A673 (cell line): Measurements from ENCODE around the gene HECTD4. TPM values are rescaled to one million over a fixed set of nuclear protein-coding genes. Genes with fewer than 3 reads are reported as not detected.

Experiments used
- BruUV-seq: library from RNA; stranded (reverse); fragments of 400-500 nt; replicated peaks from 2 replicates; lab custom pipeline; 2021; lab: Mats Ljungman, UMichigan
- CTCF ChIA-PET: fragments of 300-600 bp; sonication (Branson Sonifier 250); formaldehyde crosslinking; loops from one replicate; lab custom pipeline; 2022; ENCODE audit warnings: antibody characterized with exemption; lab: Charles Lee
- POLR2A ChIA-PET: fragments of 300-600 bp; sonication (Branson Sonifier 250); formaldehyde crosslinking; loops from one replicate; lab custom pipeline; 2022; ENCODE audit warnings: antibody characterized with exemption; ENCODE audit not compliant: low non-redundant PET; lab: Charles Lee
- DNase-seq: peaks from one replicate; pipeline ENCODE4 v3.0.0-alpha.2; 2015; ENCODE audit warnings: low spot score
- H3K27ac ChIP-seq: fragments of 200-600 bp; sonication (generic); 2 replicates; pipeline ENCODE4 v1.5.1; 2016; ENCODE audit warnings: mixed run types, low read depth, mild to moderate bottlenecking, mixed read lengths, antibody characterized with exemption, low read length; ENCODE audit not compliant: poor library complexity, severe bottlenecking
- H3K27me3 ChIP-seq: fragments of 200-600 bp; sonication (generic); replicated peaks from 2 replicates; pipeline ENCODE4 v1.6.1; 2017; ENCODE audit warnings: mixed run types, low read depth, mild to moderate bottlenecking, mixed read lengths, antibody characterized with exemption, low read length; ENCODE audit not compliant: insufficient read depth, poor library complexity
- H3K36me3 ChIP-seq: fragments of 200-600 bp; sonication (generic); 2 replicates; pipeline ENCODE4 v1.6.1; 2016; ENCODE audit warnings: mixed run types, mild to moderate bottlenecking, mixed read lengths, antibody characterized with exemption, low read length; ENCODE audit not compliant: insufficient read depth, poor library complexity, severe bottlenecking
- H3K4me1 ChIP-seq: fragments of 200-600 bp; sonication (generic); 2 replicates; pipeline ENCODE4 v1.6.1; 2017; ENCODE audit warnings: mixed run types, mild to moderate bottlenecking, mixed read lengths, antibody characterized with exemption, low read length; ENCODE audit not compliant: insufficient read depth, poor library complexity, severe bottlenecking
- H3K4me3 ChIP-seq: fragments of 200-600 bp; sonication (generic); 2 replicates; pipeline ENCODE4 v1.5.1; 2016; ENCODE audit warnings: low read depth, mixed run types, mild to moderate bottlenecking, mixed read lengths, low read length; ENCODE audit not compliant: poor library complexity, severe bottlenecking
- H3K9me3 ChIP-seq: fragments of 200-600 bp; sonication (generic); 2 replicates; pipeline ENCODE4 v1.6.1; 2016; ENCODE audit warnings: mixed run types, low read depth, mild to moderate bottlenecking, mixed read lengths, antibody characterized with exemption, low read length; ENCODE audit not compliant: poor library complexity, severe bottlenecking
- CTCF ChIP-seq: fragments of 300-800, 200-600 bp; sonication (generic); conservative IDR thresholded peaks from 2 replicates; pipeline ENCODE4 v1.5.1; 2017; ENCODE audit warnings: low read depth, mild to moderate bottlenecking, antibody characterized with exemption, low read length, moderate library complexity, mixed read lengths
- EZH2 ChIP-seq: fragments of 200-600 bp; sonication (generic); IDR thresholded peaks from 2 replicates; pipeline ENCODE4 v1.6.1; 2017; ENCODE audit warnings: borderline replicate concordance, low read depth, mild to moderate bottlenecking, mixed read lengths, antibody characterized with exemption, low read length; ENCODE audit not compliant: poor library complexity, severe bottlenecking
- intact Hi-C: fragments of 100-400 bp; cut with micrococcal nuclease; formaldehyde crosslinking; loops from one replicate; pipeline ENCODE4 v1.10.0; 2022; ENCODE audit not compliant: unreplicated experiment
- total RNA-seq: library from RNA; stranded (reverse); gene quantifications from 2 replicates; pipeline ENCODE4 v1.2.3, GENCODE V29; 2021

The HECTD4 gene
- total RNA-seq, 1 experiment from 2014 or later: 52.1 TPM

GRCh38 chr12:112304436-112304835 lies 77.8 kb downstream of the HECTD4 start:
- no peak for DNase-seq
- ChIA-PET POLR2A (no interaction called here), CTCF (no interaction called here)
- H3K4me1 ChIP-seq: peaks cover 6% of the 10 kb centered on the region
- no peak overlapping the region for H3K4me3 ChIP-seq
- TF ChIP-seq EZH2 (no peak), CTCF (no peak)
- BruUV-seq: no TSS peak
- H3K27ac ChIP-seq: no peak overlapping the region
- intact Hi-C loops: no loop called here
- no peaks in the 10 kb centered on the region for H3K27me3 ChIP-seq
- H3K9me3 ChIP-seq: no peaks in the 10 kb centered on the region
- peaks cover 3% of the 10 kb centered on the region for H3K36me3 ChIP-seq

- Histone ChIP-seq H3K36me3 (peaks cover 3% of the 10 kb centered on the region), H3K27ac (no peak overlapping the region), H3K27me3 (no peaks in the 10 kb centered on the region), H3K4me3 (no peak overlapping the region), H3K4me1 (peaks cover 6% of the 10 kb centered on the region), H3K9me3 (no peaks in the 10 kb centered on the region)
- no peak for DNase-seq
- ChIA-PET POLR2A (no interaction called here), CTCF (no interaction called here)
- intact Hi-C loops: no loop called here
- TF ChIP-seq EZH2: no peak
- TF ChIP-seq CTCF: no peak
- BruUV-seq: no TSS peak
Measured at GRCh38 chr12:112303799-112304198, 78.4 kb downstream of the HECTD4 start.

GRCh38 chr12:112303004-112303403 lies 79.2 kb downstream of the HECTD4 start:
- POLR2A ChIA-PET: no interaction called here
- no TSS peak for BruUV-seq
- TF ChIP-seq EZH2 (no peak), CTCF (no peak)
- DNase-seq: no peak
- no peak overlapping the region for H3K4me3 ChIP-seq
- intact Hi-C loops: no loop called here
- no peak overlapping the region for H3K27ac ChIP-seq
- CTCF ChIA-PET: no interaction called here
- no peaks in the 10 kb centered on the region for H3K9me3 ChIP-seq
- peaks cover 3% of the 10 kb centered on the region for H3K36me3 ChIP-seq
- no peaks in the 10 kb centered on the region for H3K27me3 ChIP-seq
- H3K4me1 ChIP-seq: peaks cover 6% of the 10 kb centered on the region
